Vagina (tissue), 2 donors: Measurements from ENCODE around the gene ICOSLG. TPM values are rescaled to one million over a fixed set of nuclear protein-coding genes. Genes with fewer than 3 reads are reported as not detected.
A peak's percentile ranks its signal among the peaks of the same experiment; 100 is the strongest.
"Not testable (repeated sequence)": the region's sequence is repeated elsewhere in the genome, so short reads cannot be mapped to it uniquely, and the experiment has no call there.

ENCODE experiments used
- DNase-seq, 2 donors: peaks; one replicate each; pipeline ENCODE4 v3.0.0-alpha.2; 2017; ENCODE audit errors: extremely low spot score in 2 of 2
- H3K27ac ChIP-seq: fragments of 200-600 bp; sonication (generic); one replicate; pipeline ENCODE4 v1.5.1; 2019
- H3K27me3 ChIP-seq: fragments of 200-600 bp; sonication (generic); one replicate; pipeline ENCODE4 v1.5.1; 2019
- H3K36me3 ChIP-seq, 2 donors: fragments of 200-600 bp; sonication (generic); one replicate each; pipeline ENCODE4 v1.5.1; 2017 to 2019
- H3K4me1 ChIP-seq: fragments of 200-600 bp; sonication (generic); one replicate; pipeline ENCODE4 v1.5.1; 2019
- H3K4me3 ChIP-seq, 2 donors: fragments of 200-600 bp; sonication (generic); 1 replicate in 1 of 2; 2 replicates in 1 of 2; pipeline ENCODE4 v1.5.1; 2016 to 2019
- H3K9me3 ChIP-seq: fragments of 200-600 bp; sonication (generic); one replicate; pipeline ENCODE4 v1.5.1; 2019
- POLR2A ChIP-seq, 2 donors: fragments of 450-650 bp; IDR thresholded peaks; one replicate each; pipeline ENCODE4 v1.6.1; 2017; ENCODE audit warnings: antibody characterized with exemption in 2 of 2, mild to moderate bottlenecking in 2 of 2, moderate library complexity in 2 of 2
- POLR2AphosphoS5 ChIP-seq, 2 donors: sonication (generic); formaldehyde crosslinking; IDR thresholded peaks; one replicate each; pipeline ENCODE4 v1.9.0; 2017; ENCODE audit warnings: antibody characterized with exemption in 2 of 2, mild to moderate bottlenecking in 2 of 2, low read depth in 1 of 2; ENCODE audit not compliant: insufficient read depth in 1 of 2
- intact Hi-C: fragments of 100-400 bp; cut with DNase I; formaldehyde crosslinking; loops from one replicate; pipeline ENCODE4 v1.15.1; 2023
- total RNA-seq: library from RNA; depleted of rRNA; stranded (reverse); fragments of >200 nt; gene quantifications from one replicate; pipeline ENCODE4 v1.2.3, GENCODE V29; 2016
- TF ChIP-seq, protein P1 (sequence below), 3 experiments: fragments of 450-650 bp in 2 of 3; fragments of 200-600 bp in 1 of 3; sonication (generic) in 1 of 3; IDR thresholded peaks; one replicate each; pipeline ENCODE4 v1.5.1; 2017 to 2019; ENCODE audit warnings: antibody characterized with exemption in 3 of 3, mild to moderate bottlenecking in 2 of 3, moderate library complexity in 2 of 3

The ICOSLG gene
- total RNA-seq, 1 donor from 2014 or later = 6.4 TPM

- H3K4me1 ChIP-seq, H3K9me3 ChIP-seq, DNase-seq, H3K4me3 ChIP-seq, intact Hi-C loops, H3K27ac ChIP-seq, H3K36me3 ChIP-seq, H3K27me3 ChIP-seq: not testable (repeated sequence)
Observed at GRCh38 chr21:44206187-44206586, 34.6 kb downstream of the ICOSLG start.

- H3K36me3 ChIP-seq, H3K27ac ChIP-seq, DNase-seq, H3K4me1 ChIP-seq, H3K9me3 ChIP-seq, H3K27me3 ChIP-seq, intact Hi-C loops, H3K4me3 ChIP-seq: not testable (repeated sequence)
Observed at GRCh38 chr21:44202590-44203299, 38.0 kb downstream of the ICOSLG start.

DNA sequence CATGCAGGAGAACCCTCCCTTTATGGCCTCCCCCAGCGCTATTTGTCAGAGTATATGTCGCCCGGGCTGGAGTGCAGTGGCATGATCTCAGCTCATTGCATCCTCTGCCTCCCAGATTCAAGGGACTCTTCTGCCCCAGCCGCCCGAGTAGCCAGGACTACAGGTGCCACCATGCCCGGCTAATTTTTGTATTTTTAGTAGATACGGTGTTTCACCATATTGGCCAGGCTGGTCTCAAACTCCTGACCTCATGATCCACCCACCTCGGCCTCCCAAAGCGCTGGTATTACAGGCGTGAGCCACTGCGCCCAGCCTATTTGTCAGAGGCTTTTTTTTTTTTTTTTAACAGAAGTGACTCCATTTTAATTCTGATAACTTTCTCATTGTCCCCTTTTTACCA is 40.7 kb downstream of the ICOSLG start:
- H3K27me3 ChIP-seq, H3K27ac ChIP-seq, intact Hi-C loops, H3K36me3 ChIP-seq, DNase-seq, H3K9me3 ChIP-seq, H3K4me3 ChIP-seq, H3K4me1 ChIP-seq: not testable (repeated sequence)

- no peaks in the 10 kb centered on the region for H3K4me1 ChIP-seq
- DNase-seq = peak in 1 of 2 donors; percentile 19
Observed at GRCh38 chr21:44199448-44199847, 41.3 kb downstream of the ICOSLG start.

DNA sequence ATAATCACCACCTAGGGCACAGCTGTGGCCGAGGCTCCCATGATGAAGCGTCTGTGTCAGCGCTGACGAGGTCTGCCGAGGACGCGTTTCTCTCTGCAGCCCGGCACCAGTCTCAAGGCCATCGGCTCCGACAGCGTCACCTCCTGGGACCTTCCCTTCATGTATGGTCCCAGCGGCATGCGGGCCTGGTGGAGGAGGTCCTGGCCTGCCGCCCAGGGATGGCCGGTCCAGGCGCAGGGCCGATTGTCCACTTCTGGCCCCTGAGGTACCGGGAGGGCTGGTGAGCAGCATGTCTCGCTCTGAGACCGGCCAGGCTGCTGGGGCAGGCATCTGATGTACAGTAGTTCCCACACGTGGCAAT is 43.6 kb downstream of the ICOSLG start:
- H3K27me3 ChIP-seq, H3K4me1 ChIP-seq, intact Hi-C loops, H3K36me3 ChIP-seq, H3K4me3 ChIP-seq, H3K27ac ChIP-seq, DNase-seq, H3K9me3 ChIP-seq: not testable (repeated sequence)

More at GRCh38 chr21:44199448-44199847, 41.3 kb downstream of the ICOSLG start:
- intact Hi-C loops = no loop called here
- Histone ChIP-seq H3K36me3 (no peaks in the 10 kb centered on the region), H3K9me3 (no peaks in the 10 kb centered on the region), H3K4me3 (no peak overlapping the region), H3K27ac (no peak overlapping the region), H3K27me3 (no peaks in the 10 kb centered on the region)
- TF ChIP-seq, protein P1, sequence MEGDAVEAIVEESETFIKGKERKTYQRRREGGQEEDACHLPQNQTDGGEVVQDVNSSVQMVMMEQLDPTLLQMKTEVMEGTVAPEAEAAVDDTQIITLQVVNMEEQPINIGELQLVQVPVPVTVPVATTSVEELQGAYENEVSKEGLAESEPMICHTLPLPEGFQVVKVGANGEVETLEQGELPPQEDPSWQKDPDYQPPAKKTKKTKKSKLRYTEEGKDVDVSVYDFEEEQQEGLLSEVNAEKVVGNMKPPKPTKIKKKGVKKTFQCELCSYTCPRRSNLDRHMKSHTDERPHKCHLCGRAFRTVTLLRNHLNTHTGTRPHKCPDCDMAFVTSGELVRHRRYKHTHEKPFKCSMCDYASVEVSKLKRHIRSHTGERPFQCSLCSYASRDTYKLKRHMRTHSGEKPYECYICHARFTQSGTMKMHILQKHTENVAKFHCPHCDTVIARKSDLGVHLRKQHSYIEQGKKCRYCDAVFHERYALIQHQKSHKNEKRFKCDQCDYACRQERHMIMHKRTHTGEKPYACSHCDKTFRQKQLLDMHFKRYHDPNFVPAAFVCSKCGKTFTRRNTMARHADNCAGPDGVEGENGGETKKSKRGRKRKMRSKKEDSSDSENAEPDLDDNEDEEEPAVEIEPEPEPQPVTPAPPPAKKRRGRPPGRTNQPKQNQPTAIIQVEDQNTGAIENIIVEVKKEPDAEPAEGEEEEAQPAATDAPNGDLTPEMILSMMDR (IDR thresholded peaks at IDR 0.05) = no peak
- TF ChIP-seq POLR2A (IDR thresholded peaks at IDR 0.05) (no peak), POLR2AphosphoS5 (IDR thresholded peaks at IDR 0.05; ENCODE audit: insufficient read depth in 1 of 2, low read depth in 1 of 2) (no peak)

DNA sequence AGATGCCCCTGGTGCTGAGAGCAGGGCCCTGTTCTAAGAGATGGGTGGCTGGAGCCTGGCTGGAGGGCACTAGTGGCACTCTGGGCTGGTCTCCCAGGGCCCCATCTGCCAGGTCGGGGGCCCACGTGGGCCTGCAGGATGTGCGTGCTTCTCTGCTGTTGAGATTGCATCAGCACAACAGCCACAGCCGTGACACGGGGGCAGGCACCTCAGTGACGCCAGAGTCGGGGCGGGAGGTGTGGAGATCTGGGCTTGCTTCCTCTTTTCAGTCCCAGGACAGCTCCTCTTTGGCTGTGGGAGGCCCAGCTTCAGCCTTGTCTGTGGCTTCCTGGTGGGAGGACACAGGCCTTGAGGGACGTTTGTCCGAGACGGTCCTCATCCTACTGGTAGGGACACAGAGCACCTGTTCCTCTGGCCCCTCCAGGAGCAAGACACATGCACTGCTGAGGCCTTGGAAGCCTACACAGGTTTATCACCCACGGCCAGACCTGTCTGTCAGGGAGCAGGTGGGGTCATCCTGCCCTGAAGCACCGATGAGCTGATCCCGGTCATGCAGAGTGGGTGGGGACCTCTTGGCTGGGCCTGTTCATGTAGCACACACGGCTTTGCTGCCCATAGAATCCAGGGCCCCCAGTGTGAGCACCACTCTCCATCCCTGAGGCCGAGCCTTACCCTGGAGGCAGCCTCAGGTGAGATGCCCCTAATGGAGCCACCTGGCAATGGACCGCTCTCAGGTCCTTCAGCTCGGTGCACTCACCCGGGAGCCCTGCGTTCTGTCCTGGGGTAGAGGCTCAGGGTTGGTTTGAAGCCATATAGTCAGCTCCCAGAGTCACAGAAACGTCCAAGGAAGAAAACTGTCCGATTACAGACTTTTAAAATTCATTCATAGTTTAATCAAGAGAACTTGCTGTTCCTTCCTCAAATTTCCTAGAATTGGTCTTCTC is 44.3 kb downstream of the ICOSLG start:
- H3K9me3 ChIP-seq, H3K27me3 ChIP-seq, H3K4me3 ChIP-seq, H3K27ac ChIP-seq, DNase-seq, intact Hi-C loops, H3K36me3 ChIP-seq, H3K4me1 ChIP-seq: not testable (repeated sequence)

DNA sequence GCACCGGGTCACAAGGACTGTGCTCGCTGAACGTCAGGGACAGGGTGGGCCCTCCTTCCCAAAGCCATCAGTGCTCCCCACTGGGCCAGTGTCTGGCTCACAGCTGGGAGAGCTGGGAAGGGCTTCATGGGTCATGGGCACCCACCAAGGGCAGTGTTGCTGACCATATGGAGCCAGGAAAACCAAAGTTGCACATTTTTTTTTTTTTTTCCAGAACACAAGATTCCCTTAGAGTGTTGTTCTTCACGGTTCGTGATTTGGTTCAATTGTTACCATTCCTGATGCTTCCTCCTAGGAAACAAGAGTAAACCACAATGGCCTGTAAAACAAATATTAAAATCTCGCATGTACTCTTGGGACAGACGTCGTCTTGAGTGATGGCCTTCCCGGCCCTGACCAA is 45.9 kb downstream of the ICOSLG start:
- H3K9me3 ChIP-seq, H3K27me3 ChIP-seq, H3K4me3 ChIP-seq, H3K36me3 ChIP-seq, H3K4me1 ChIP-seq, intact Hi-C loops, DNase-seq, H3K27ac ChIP-seq: not testable (repeated sequence)

GRCh38 chr21:44194451-44194850 is 46.3 kb downstream of the ICOSLG start:
- H3K36me3 ChIP-seq, H3K27ac ChIP-seq, H3K4me3 ChIP-seq, H3K4me1 ChIP-seq, H3K27me3 ChIP-seq, intact Hi-C loops, H3K9me3 ChIP-seq, DNase-seq: not testable (repeated sequence)

DNA sequence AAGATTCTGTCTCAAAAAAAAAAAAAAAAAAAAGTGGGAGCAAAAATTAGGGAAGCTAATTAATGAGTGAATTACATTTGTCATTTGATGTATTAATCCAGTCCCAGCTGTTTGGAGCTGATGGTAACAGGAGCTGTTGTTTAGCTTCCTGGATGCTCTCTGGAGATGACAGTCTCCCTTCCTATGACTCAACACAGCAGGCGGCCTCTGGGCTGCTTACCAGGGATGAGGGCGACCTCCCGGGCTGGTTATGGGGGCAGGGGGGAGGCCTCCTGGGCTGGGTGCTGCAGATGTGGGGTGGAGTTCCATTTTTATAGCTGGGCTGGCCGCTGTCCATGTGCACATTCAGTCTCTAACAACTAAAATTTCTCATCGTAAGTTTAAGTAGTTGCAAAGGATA is 47.6 kb downstream of the ICOSLG start:
- DNase-seq, H3K4me3 ChIP-seq, H3K4me1 ChIP-seq, intact Hi-C loops, H3K27ac ChIP-seq, H3K27me3 ChIP-seq, H3K9me3 ChIP-seq, H3K36me3 ChIP-seq: not testable (repeated sequence)

DNA sequence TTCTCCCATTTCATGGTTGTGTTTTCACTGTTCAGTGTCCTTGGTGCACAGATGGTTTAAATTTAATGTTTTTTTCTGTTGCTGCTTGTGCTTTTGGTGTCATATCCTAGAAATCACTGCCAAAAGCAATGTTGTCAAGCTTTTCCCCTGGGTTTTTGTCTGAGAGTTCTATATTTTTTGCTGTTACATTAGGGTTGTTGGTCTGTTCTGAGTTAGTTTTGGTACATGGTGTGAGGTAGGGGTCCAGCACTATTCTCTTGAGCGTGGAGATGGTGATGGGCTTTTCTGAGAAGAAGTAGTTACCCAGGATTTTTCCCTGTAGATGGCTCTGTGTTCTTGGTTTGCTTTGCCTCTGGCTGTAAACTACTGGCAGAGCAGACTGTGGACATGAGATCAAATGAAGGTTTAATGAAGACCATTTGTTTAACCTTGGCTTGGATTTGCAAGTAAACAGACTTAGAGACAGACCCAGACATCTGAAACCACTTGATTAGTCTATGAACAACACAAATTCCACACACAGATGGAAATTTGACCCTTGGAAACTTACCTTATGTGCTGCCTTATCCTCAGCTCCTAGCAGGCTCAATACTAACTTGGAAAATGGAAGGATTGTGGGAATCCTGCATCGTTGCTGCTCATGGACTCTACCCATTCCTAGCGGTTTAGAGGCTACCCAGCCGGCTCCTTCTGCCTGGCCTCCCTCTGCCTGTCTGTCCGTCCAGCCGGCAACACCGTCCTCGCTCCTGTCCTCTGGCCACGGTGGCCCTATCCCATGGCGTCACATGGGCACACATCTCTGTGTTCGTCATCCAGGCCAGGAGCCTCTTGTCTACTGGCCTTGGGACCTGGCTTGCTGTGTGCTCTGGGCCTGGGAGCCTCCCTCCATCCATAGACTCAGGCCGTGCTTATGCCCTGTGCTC is 50.1 kb downstream of the ICOSLG start:
- H3K36me3 ChIP-seq, H3K4me3 ChIP-seq, intact Hi-C loops, H3K9me3 ChIP-seq, DNase-seq, H3K27ac ChIP-seq, H3K27me3 ChIP-seq, H3K4me1 ChIP-seq: not testable (repeated sequence)

DNA sequence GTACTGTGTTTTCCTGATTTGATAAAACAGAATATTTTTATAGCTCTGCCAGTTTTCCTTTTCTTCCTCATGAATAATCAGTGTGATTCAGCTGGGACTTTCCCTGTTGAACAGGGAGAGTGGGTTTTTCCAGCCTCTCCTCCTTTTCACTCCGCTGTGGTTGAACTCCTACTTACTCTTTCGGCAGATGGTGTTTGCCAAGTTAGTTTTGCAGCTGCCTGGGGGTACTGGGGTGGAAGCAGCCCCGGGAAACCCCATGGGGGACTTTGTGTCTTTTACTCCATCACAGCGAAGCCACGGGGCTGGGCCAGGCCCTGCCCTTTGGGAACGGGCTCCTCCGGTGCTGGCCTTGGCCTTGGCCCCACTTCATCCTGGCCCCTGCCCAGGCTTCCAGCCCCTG is 55.9 kb downstream of the ICOSLG start:
- H3K27ac ChIP-seq, H3K36me3 ChIP-seq, H3K4me3 ChIP-seq, DNase-seq, H3K27me3 ChIP-seq, H3K9me3 ChIP-seq, intact Hi-C loops, H3K4me1 ChIP-seq: not testable (repeated sequence)
